HAP-1 (cell line): Measurements from ENCODE around the gene PLCB1.
A peak's percentile ranks its signal among the peaks of the same experiment; 100 is the strongest.

Source experiments
- DNase-seq, 2 experiments: peaks; one replicate each; pipeline ENCODE4 v3.0.0-alpha.2; 2016 to 2020; ENCODE audit warnings: low spot score in 2 of 2
- H3K27me3 ChIP-seq: fragments of 250-450 bp; sonication (Bioruptor Pico); 2 replicates; pipeline ENCODE4 v1.5.1; 2020; ENCODE audit warnings: low read depth, mild to moderate bottlenecking, moderate library complexity
- H3K36me3 ChIP-seq: fragments of 250-450 bp; sonication (Bioruptor Pico); replicated peaks from 2 replicates; pipeline ENCODE4 v1.5.1; 2020; ENCODE audit warnings: mild to moderate bottlenecking
- H3K4me1 ChIP-seq: fragments of 250-450 bp; sonication (Bioruptor Pico); 2 replicates; pipeline ENCODE4 v1.5.1; 2020; ENCODE audit warnings: mild to moderate bottlenecking
- H3K4me3 ChIP-seq: fragments of 250-450 bp; sonication (Bioruptor Pico); 2 replicates; pipeline ENCODE4 v1.5.1; 2020; ENCODE audit warnings: mild to moderate bottlenecking, moderate library complexity
- H3K9me3 ChIP-seq: fragments of 250-450 bp; sonication (Bioruptor Pico); 2 replicates; pipeline ENCODE4 v1.5.1; 2020; ENCODE audit warnings: mild to moderate bottlenecking, moderate library complexity
- in situ Hi-C: fragments of 300-500 bp; cut with MboI; formaldehyde crosslinking; loops from 3 replicates; pipeline ENCODE4 v1.14.3; 2020; ENCODE audit warnings: low sequenced_read_pairs, inconsistent platforms, mixed read lengths

Gene PLCB1

GRCh38 chr20:8242066-8242465 lies 110.0 kb downstream of the PLCB1 start:
- DNase-seq: no peak
- no peaks in the 10 kb centered on the region for H3K36me3 ChIP-seq
- in situ Hi-C loops: no loop called here
- H3K27me3 ChIP-seq: no peaks in the 10 kb centered on the region
- no peak overlapping the region for H3K4me3 ChIP-seq
- H3K9me3 ChIP-seq: no peaks in the 10 kb centered on the region
- H3K4me1 ChIP-seq: no peaks in the 10 kb centered on the region

GRCh38 chr20:8242827-8243724 lies 111.0 kb downstream of the PLCB1 start:
- Histone ChIP-seq H3K9me3 (no peaks in the 10 kb centered on the region), H3K4me3 (no peak overlapping the region), H3K36me3 (no peaks in the 10 kb centered on the region), H3K4me1 (no peaks in the 10 kb centered on the region), H3K27me3 (no peaks in the 10 kb centered on the region)
- no peak for DNase-seq
- in situ Hi-C loops: no loop called here

DNA sequence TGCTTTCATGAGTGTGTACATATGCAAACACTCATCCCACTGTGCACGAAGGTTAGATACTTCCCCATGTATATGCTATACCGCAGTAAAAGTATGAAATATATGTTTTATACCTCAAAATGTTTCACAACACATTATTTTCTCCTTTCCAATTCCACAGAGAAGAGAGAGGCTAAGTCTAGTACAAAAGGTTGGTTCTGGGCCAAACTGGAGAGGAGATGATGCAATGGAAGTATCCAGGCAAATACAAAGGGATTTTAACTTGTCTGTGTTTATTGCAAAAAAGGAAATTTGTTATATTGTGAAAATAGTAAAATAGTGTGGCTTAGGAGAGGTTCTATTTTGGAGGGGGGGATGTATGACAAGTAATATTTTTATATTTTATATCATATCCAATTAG lies 112.6 kb downstream of the PLCB1 start:
- Histone ChIP-seq H3K36me3 (no peaks in the 10 kb centered on the region), H3K9me3 (no peaks in the 10 kb centered on the region), H3K4me3 (no peak overlapping the region), H3K4me1 (no peaks in the 10 kb centered on the region), H3K27me3 (no peaks in the 10 kb centered on the region)
- in situ Hi-C loops: no loop called here
- DNase-seq: no peak

- DNase-seq: no peak
- Histone ChIP-seq H3K27me3 (no peaks in the 10 kb centered on the region), H3K4me3 (no peak overlapping the region), H3K9me3 (no peaks in the 10 kb centered on the region), H3K4me1 (no peaks in the 10 kb centered on the region), H3K36me3 (no peaks in the 10 kb centered on the region)
- in situ Hi-C loops: no loop called here
Observed at GRCh38 chr20:8246153-8246552, 114.1 kb downstream of the PLCB1 start.

DNA sequence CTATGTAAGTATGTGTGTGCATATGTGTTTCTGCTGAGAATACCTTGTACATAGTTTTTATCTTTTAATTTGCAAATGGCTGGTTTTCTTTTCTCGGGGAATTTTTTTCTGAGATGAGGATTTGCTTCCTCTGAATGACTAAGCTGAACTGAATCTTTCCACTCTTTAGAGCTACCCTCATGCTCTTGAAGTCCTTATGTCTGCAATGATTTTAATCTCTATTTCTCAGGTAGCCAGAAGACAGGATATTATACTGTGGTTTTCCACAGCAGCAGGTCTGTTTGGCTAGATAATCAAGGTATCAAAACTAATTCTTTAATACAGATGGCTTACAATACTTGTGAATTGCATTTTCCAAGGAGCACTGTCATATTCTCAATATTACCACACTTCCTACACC lies 114.7 kb downstream of the PLCB1 start:
- in situ Hi-C loops: no loop called here

GRCh38 chr20:8248051-8248450 lies 116.0 kb downstream of the PLCB1 start:
- Histone ChIP-seq H3K4me1 (no peaks in the 10 kb centered on the region), H3K4me3 (no peak overlapping the region), H3K36me3 (no peaks in the 10 kb centered on the region), H3K9me3 (no peaks in the 10 kb centered on the region), H3K27me3 (no peaks in the 10 kb centered on the region)
- in situ Hi-C loops: no loop called here
- no peak for DNase-seq

More for the DNA sequence above, 114.7 kb downstream of the PLCB1 start:
- no peak for DNase-seq
- no peaks in the 10 kb centered on the region for H3K4me1 ChIP-seq
- H3K27me3 ChIP-seq: no peaks in the 10 kb centered on the region
- H3K9me3 ChIP-seq: no peaks in the 10 kb centered on the region
- no peak overlapping the region for H3K4me3 ChIP-seq
- no peaks in the 10 kb centered on the region for H3K36me3 ChIP-seq

DNA sequence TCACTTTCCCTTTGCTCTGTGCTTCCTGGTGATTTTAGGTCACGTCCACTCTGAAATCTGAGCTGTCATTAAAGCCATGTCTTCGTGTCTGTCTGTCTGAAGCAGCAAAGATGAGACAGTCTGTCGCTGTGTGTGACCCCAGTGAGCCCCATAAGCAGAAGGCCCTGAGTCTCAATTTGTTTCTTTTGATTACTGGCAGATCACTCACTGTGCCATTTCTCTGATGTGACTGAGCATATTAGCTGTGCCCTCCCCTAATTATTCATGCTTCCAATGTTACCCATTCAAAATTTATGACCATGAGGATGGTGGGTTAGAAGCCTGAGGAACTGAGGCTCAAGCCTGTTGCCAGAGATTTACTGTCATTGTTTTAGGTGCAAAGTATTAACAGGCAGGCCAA lies 117.6 kb downstream of the PLCB1 start:
- in situ Hi-C loops: no loop called here
- Histone ChIP-seq H3K27me3 (no peaks in the 10 kb centered on the region), H3K36me3 (no peaks in the 10 kb centered on the region), H3K4me1 (no peaks in the 10 kb centered on the region), H3K4me3 (no peak overlapping the region), H3K9me3 (no peaks in the 10 kb centered on the region)
- DNase-seq: no peak

DNA sequence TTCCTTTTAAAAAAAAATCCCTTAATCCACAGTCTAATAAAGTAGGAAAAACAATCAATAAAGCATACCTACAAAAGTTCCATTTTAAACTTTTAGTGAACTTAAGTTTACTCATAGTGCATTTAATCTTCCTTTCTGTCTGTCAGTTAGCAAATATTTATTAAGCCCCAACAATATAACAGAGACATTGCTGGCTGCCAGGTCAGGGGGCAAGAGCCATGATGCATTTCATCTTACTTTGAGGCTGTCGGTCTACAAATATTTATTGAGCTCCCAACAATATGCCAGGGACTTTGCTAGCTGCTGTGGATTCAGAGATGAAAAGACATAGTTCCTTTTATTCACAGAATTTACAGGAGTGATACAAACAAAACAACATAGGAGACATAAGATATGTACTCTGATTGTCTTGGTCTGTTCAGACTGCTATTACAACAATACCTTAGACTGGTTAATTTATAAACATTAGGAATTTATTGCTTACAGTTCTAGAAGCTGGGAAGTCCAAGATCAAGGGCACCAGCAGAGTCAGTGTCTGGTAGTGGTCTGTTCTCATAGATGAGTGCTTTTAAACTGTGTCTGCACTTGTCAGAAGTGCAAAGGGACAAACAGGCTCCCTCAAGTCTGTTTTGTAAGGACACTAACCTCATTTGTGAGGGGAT lies 118.6 kb downstream of the PLCB1 start:
- no peaks in the 10 kb centered on the region for H3K9me3 ChIP-seq
- H3K27me3 ChIP-seq: no peaks in the 10 kb centered on the region
- no peaks in the 10 kb centered on the region for H3K36me3 ChIP-seq
- no peaks in the 10 kb centered on the region for H3K4me1 ChIP-seq
- in situ Hi-C loops: no loop called here
- H3K4me3 ChIP-seq: no peak overlapping the region
- no peak for DNase-seq

- no peak overlapping the region for H3K4me3 ChIP-seq
- DNase-seq: no peak
- in situ Hi-C loops: no loop called here
- H3K27me3 ChIP-seq: no peaks in the 10 kb centered on the region
- no peaks in the 10 kb centered on the region for H3K36me3 ChIP-seq
- no peaks in the 10 kb centered on the region for H3K4me1 ChIP-seq
- no peaks in the 10 kb centered on the region for H3K9me3 ChIP-seq
Observed at GRCh38 chr20:8251201-8251575, 119.1 kb downstream of the PLCB1 start.

DNA sequence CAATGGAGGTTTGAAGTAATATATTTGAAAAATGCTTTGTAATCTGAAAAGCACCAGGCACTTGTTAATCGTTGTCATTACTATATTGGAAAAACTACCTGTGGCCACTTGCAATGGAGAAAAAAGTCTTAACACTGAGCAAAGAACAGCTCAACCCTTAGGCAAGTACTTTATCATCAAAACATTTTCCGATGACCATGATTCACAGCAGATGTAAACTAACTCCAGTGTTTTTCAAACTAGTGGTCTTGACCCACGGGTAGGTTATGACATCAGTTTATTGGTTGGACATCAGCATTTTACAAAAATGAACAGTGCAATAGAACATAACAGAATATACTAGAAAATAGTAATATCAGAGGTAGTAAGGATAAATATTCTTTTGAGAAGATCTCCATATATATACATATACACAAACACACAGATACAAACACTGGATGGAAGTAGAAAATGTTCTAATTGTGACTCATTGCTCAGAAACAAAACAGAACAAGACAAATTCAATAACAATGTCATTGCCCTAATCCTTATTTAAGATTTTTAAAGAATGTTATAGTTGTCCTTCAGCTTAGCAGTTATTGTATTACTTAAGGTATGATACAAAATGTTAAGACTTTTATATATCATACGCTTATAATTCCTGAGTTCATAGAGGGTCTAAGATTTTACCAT lies 123.0 kb downstream of the PLCB1 start:
- no peak for DNase-seq
- H3K27me3 ChIP-seq: no peaks in the 10 kb centered on the region
- H3K4me3 ChIP-seq: no peak overlapping the region
- H3K36me3 ChIP-seq: no peaks in the 10 kb centered on the region
- in situ Hi-C loops: no loop called here
- no peaks in the 10 kb centered on the region for H3K9me3 ChIP-seq
- H3K4me1 ChIP-seq: no peaks in the 10 kb centered on the region

GRCh38 chr20:8255945-8256632 lies 124.0 kb downstream of the PLCB1 start:
- Histone ChIP-seq H3K36me3 (no peaks in the 10 kb centered on the region), H3K4me3 (no peak overlapping the region), H3K27me3 (no peaks in the 10 kb centered on the region), H3K4me1 (no peaks in the 10 kb centered on the region), H3K9me3 (no peaks in the 10 kb centered on the region)
- in situ Hi-C loops: no loop called here
- peak in 1 of 2 experiments; percentile 8 for DNase-seq

DNA sequence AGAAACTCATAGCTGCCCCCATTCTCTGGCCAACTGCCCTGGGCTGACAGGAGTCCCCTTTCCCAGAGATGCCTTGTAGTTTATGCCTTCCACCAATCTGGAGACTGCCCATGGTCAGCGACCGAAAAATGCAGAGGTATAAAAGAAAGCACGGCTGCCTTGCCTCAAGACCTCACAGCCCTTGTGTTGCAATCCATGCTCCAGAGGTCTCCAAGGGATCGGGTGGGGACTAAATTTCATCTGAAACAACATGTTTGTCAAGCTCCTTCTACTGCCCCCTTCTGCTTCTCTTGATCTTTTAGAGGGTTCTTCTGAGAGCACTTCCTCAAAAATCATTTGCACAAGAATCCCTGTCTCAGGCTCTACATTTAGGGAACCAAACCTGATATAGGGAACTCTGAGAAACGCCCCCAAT lies 128.8 kb downstream of the PLCB1 start:
- no peaks in the 10 kb centered on the region for H3K27me3 ChIP-seq
- no peaks in the 10 kb centered on the region for H3K36me3 ChIP-seq
- DNase-seq: no peak
- in situ Hi-C loops: no loop called here
- no peak overlapping the region for H3K4me3 ChIP-seq
- no peaks in the 10 kb centered on the region for H3K9me3 ChIP-seq
- H3K4me1 ChIP-seq: no peaks in the 10 kb centered on the region

DNA sequence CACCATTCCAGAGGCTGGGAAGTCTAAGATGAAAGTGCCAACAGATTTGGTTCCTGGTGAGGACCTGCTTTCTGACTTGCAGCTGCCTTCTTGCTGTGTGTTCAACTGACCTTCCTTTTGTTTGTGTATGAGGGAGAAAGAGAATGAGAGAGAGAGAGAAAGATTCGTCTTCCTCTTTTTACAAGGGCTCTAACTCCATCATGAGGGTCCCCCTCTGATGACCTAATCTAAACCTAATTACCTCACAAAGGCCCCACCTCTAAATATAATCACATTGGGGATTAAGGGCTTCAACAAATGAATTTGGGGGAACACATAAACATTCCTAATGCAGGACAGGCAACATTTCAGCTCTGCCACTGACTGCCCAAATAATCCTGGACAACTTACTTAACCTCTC lies 130.7 kb downstream of the PLCB1 start:
- H3K9me3 ChIP-seq: no peaks in the 10 kb centered on the region
- no peaks in the 10 kb centered on the region for H3K4me1 ChIP-seq
- H3K27me3 ChIP-seq: no peaks in the 10 kb centered on the region
- H3K4me3 ChIP-seq: no peak overlapping the region
- H3K36me3 ChIP-seq: no peaks in the 10 kb centered on the region
- no peak for DNase-seq
- in situ Hi-C loops: no loop called here
